Endodermal cell (in vitro differentiated cells): ENCODE results near the gene MROH8. TPM values are rescaled to one million over a fixed set of nuclear protein-coding genes. Genes with fewer than 3 reads are reported as not detected.

Experiments
- DNase-seq: peaks from one replicate; pipeline ENCODE4 v3.0.0-alpha.2; 2017
- H3K27ac ChIP-seq: 2 replicates; pipeline ENCODE4 v1.5.1; 2013; ENCODE audit warnings: mild to moderate bottlenecking, low read depth, low read length, moderate library complexity
- H3K27me3 ChIP-seq: 2 replicates; pipeline ENCODE4 v1.6.1; 2013; ENCODE audit warnings: mild to moderate bottlenecking, low read length, moderate library complexity; ENCODE audit not compliant: insufficient read depth, control insufficient read depth, poor library complexity, severe bottlenecking
- H3K36me3 ChIP-seq: 2 replicates; pipeline ENCODE4 v1.7.0; 2013; ENCODE audit warnings: mild to moderate bottlenecking, low read length, moderate library complexity; ENCODE audit not compliant: control insufficient read depth, insufficient read depth
- H3K4me1 ChIP-seq: one replicate; pipeline ENCODE4 v1.7.0; 2013; ENCODE audit warnings: low read length; ENCODE audit not compliant: control insufficient read depth, insufficient read depth
- H3K4me3 ChIP-seq: 2 replicates; pipeline ENCODE4 v1.5.1; 2013; ENCODE audit warnings: mild to moderate bottlenecking, low read length, moderate library complexity
- H3K9ac ChIP-seq: 2 replicates; pipeline ENCODE4 v1.6.1; 2013; ENCODE audit warnings: mild to moderate bottlenecking, low read length, moderate library complexity; ENCODE audit not compliant: poor library complexity, severe bottlenecking; ENCODE audit errors: extremely low read depth
- H3K9me3 ChIP-seq: 2 replicates; pipeline ENCODE4 v1.6.1; 2013; ENCODE audit warnings: mild to moderate bottlenecking, low read length, moderate library complexity; ENCODE audit not compliant: control insufficient read depth
- H3K27ac Mint-ChIP-seq: 2 replicates; pipeline ENCODE4 v1.8.0; 2020; ENCODE audit warnings: mixed read lengths
- H3K27me3 Mint-ChIP-seq: 2 replicates; pipeline ENCODE4 v1.8.0; 2021; ENCODE audit warnings: mild to moderate bottlenecking, mixed read lengths; ENCODE audit not compliant: insufficient read depth
- H3K36me3 Mint-ChIP-seq: 2 replicates; pipeline ENCODE4 v1.8.0; 2020; ENCODE audit warnings: low read depth, mixed read lengths
- H3K4me1 Mint-ChIP-seq: 2 replicates; pipeline ENCODE4 v1.8.0; 2020; ENCODE audit warnings: mixed read lengths
- H3K4me3 Mint-ChIP-seq: 2 replicates; pipeline ENCODE4 v1.8.0; 2020; ENCODE audit warnings: mild to moderate bottlenecking, moderate library complexity, mixed read lengths
- H3K9me3 Mint-ChIP-seq: 2 replicates; pipeline ENCODE4 v1.8.0; 2020; ENCODE audit warnings: mild to moderate bottlenecking, mixed read lengths
- CTCF ChIP-seq: fragments of 200-600 bp; sonication (generic); conservative IDR thresholded peaks from 2 replicates; pipeline ENCODE4 v1.5.0; 2021; ENCODE audit warnings: antibody characterized with exemption, mild to moderate bottlenecking
- WGBS, 2 experiments: methylation state at CpG; one replicate each; pipeline versions ENCODE4 v1.1.5 to v1.1.7; 2013; ENCODE audit warnings: missing lambda C conversion rate in 2 of 2, mixed read lengths in 1 of 2; ENCODE audit not compliant: insufficient coverage in 1 of 2, insufficient read length in 1 of 2; 5-methylcytosine and 5-hydroxymethylcytosine counted together
- total RNA-seq, 2 donors: library from RNA; stranded (reverse); fragmentation: NEBNext Ultra II Directional in 1 of 2; extraction: Animal tissue kit (Norgen Biotek cat#: 25700) in 1 of 2; gene quantifications; 2 replicates in 1 of 2; 3 replicates in 1 of 2; pipeline ENCODE4 v1.2.1, GENCODE V29; 2021

The MROH8 gene
- total RNA-seq, 2 donors from 2014 or later = 1.8 to 2.8 TPM

DNA sequence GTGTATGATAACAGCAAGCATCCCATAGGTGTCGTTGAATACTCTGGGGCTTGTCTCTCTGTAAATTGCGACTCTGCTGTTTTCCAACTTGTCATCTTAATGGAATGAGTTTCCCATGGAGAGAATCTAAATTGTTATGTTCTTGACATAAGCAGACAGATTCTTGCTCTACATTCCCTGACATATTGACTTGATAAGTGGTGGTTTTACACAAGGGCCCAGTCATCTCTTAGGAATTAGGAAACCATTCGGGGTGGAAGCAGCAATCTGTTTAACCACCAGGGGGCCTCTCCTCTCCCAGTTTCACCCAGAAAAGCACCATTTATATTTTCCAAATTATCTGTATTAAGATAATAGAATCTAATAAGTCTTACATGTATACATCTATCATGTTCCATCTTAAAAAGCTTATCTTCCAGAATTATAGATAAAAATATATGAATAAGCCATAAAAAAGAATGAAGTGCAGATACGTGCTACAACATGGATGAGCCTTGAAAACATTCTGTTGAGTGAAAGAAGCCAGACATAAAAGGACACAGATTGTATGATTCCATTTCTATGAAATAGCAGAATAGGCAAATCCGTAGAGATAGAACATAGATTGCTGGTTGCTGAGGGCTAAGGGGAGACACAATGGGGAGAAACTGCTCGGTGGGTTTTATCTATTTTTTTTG lies 23.1 kb upstream of the MROH8 start:
- Mint-ChIP-seq H3K4me1 (no peaks in the 10 kb centered on the region), H3K27me3 (no peaks in the 10 kb centered on the region), H3K4me3 (no peak overlapping the region), H3K36me3 (peaks cover 70% of the 10 kb centered on the region), H3K27ac (peak overlapping the region; percentile 64), H3K9me3 (no peaks in the 10 kb centered on the region)
- 87 to 100% methylated on average over 4 to 6 of the region's 6 CpGs for WGBS, 2 experiments
- Histone ChIP-seq H3K9ac (no peak overlapping the region), H3K4me1 (no peaks in the 10 kb centered on the region), H3K36me3 (peaks cover 97% of the 10 kb centered on the region), H3K27ac (peak overlapping the region; percentile 33), H3K27me3 (no peaks in the 10 kb centered on the region), H3K9me3 (no peaks in the 10 kb centered on the region), H3K4me3 (no peak overlapping the region)
- peak; percentile 88 for TF ChIP-seq CTCF
- peak; percentile 71 for DNase-seq

- H3K4me1 ChIP-seq = no peaks in the 10 kb centered on the region
- no peaks in the 10 kb centered on the region for H3K27me3 Mint-ChIP-seq
- H3K9ac ChIP-seq = no peak overlapping the region
- no peak overlapping the region for H3K4me3 Mint-ChIP-seq
- 90 to 100% methylated on average over 2 of the region's 2 CpGs for WGBS, 2 experiments
- H3K4me3 ChIP-seq = no peak overlapping the region
- peaks cover 69% of the 10 kb centered on the region for H3K36me3 Mint-ChIP-seq
- TF ChIP-seq CTCF = no peak
- no peaks in the 10 kb centered on the region for H3K27me3 ChIP-seq
- H3K9me3 Mint-ChIP-seq = no peaks in the 10 kb centered on the region
- no peak for DNase-seq
- peak overlapping the region; percentile 33 for H3K27ac ChIP-seq
- no peaks in the 10 kb centered on the region for H3K9me3 ChIP-seq
- peaks cover 96% of the 10 kb centered on the region for H3K36me3 ChIP-seq
- H3K27ac Mint-ChIP-seq = peak overlapping the region; percentile 52
- no peaks in the 10 kb centered on the region for H3K4me1 Mint-ChIP-seq
Measured at GRCh38 chr20:37201827-37202162, 22.4 kb upstream of the MROH8 start.

- no peak for DNase-seq
- no peaks in the 10 kb centered on the region for H3K9me3 ChIP-seq
- no peak overlapping the region for H3K9ac ChIP-seq
- Mint-ChIP-seq H3K4me3 (no peak overlapping the region), H3K9me3 (no peaks in the 10 kb centered on the region), H3K27ac (peak overlapping the region; percentile 71), H3K27me3 (no peaks in the 10 kb centered on the region), H3K36me3 (peaks cover 69% of the 10 kb centered on the region), H3K4me1 (no peaks in the 10 kb centered on the region)
- no peaks in the 10 kb centered on the region for H3K27me3 ChIP-seq
- no peaks in the 10 kb centered on the region for H3K4me1 ChIP-seq
- peaks cover 95% of the 10 kb centered on the region for H3K36me3 ChIP-seq
- WGBS, 2 experiments = 97 to 98% methylated on average over 12 of the region's 13 CpGs
- H3K27ac ChIP-seq = no peak overlapping the region
- no peak for TF ChIP-seq CTCF
- H3K4me3 ChIP-seq = no peak overlapping the region
Measured at GRCh38 chr20:37200926-37201826, 21.8 kb upstream of the MROH8 start.
